HCT116 (cell line): ENCODE data around the gene SUCLG2.

ENCODE experiments used
- ATF3 ChIP-seq: IDR thresholded peaks from 2 replicates; pipeline ENCODE4 v1.6.1; 2012
- CTCF ChIP-seq, 3 experiments: fragments of 200-600 bp in 1 of 3; sonication (generic) in 1 of 3; IDR thresholded peaks in 2 of 3; conservative IDR thresholded peaks in 1 of 3; 2 replicates each; pipeline ENCODE4 v1.5.1; 2012 to 2017; ENCODE audit warnings: low read depth in 2 of 3, low read length in 2 of 3, antibody characterized with exemption in 1 of 3, borderline replicate concordance in 1 of 3, control low read depth in 1 of 3, mild to moderate bottlenecking in 1 of 3, mixed read lengths in 1 of 3, mixed run types in 1 of 3, moderate library complexity in 1 of 3; ENCODE audit not compliant: insufficient read depth in 1 of 3
- ELF1 ChIP-seq: IDR thresholded peaks from 2 replicates; pipeline ENCODE4 v1.6.1; 2012; ENCODE audit warnings: low read depth, borderline replicate concordance
- EZH2 ChIP-seq: fragments of 200-600 bp; sonication (generic); IDR thresholded peaks from 2 replicates; pipeline ENCODE4 v1.6.1; 2017; ENCODE audit warnings: antibody characterized with exemption, mixed run types
- MAX ChIP-seq: IDR thresholded peaks from 2 replicates; pipeline ENCODE4 v1.6.1; 2012
- POLR2A ChIP-seq: IDR thresholded peaks from 2 replicates; pipeline ENCODE4 v1.7.0; 2011; ENCODE audit warnings: borderline replicate concordance; ENCODE audit not compliant: insufficient read depth, insufficient read length; ENCODE audit errors: extremely low read depth
- TCF7L2 ChIP-seq: IDR thresholded peaks from 2 replicates; pipeline ENCODE4 v1.7.0; 2011; ENCODE audit warnings: borderline replicate concordance, inconsistent platforms; ENCODE audit not compliant: insufficient read depth, insufficient read length; ENCODE audit errors: extremely low read depth

GRCh38 chr3:67418426-67419217 lies 235.8 kb downstream of the SUCLG2 start:
- no peak for TF ChIP-seq ATF3
- TF ChIP-seq POLR2A: no peak
- no peak for TF ChIP-seq ELF1
- TF ChIP-seq CTCF (IDR thresholded peaks at IDR 0.05 in 2 of 3, conservative IDR thresholded peaks at IDR 0.05 in 1 of 3; ENCODE audit: borderline replicate concordance in 1 of 3, insufficient read depth in 1 of 3, low read depth in 2 of 3, low read length in 2 of 3): no peak
- no peak for TF ChIP-seq MAX
- TF ChIP-seq EZH2: no peak
- TF ChIP-seq TCF7L2: no peak
